B cell (primary cell): Measurements from ENCODE around the gene WASF2. TPM values are rescaled to one million over a fixed set of nuclear protein-coding genes. Genes with fewer than 3 reads are reported as not detected.

Source experiments
- ATAC-seq: fragments of 200-7000 bp; cut with Tn5 transposase; one replicate; pipeline ENCODE4 v1.10.0; 2021; ENCODE audit warnings: low read depth, mild to moderate bottlenecking, moderate number of reproducible peaks, moderate library complexity
- CTCF ChIA-PET: fragments of 350-600 bp; sonication (Branson Sonifier 250); formaldehyde crosslinking; loops from one replicate; lab custom pipeline; 2021; ENCODE audit warnings: antibody characterized with exemption, inconsistent platforms; lab: Charles Lee
- POLR2A ChIA-PET: fragments of 350-600 bp; sonication (Branson Sonifier 250); formaldehyde crosslinking; loops from one replicate; lab custom pipeline; 2021; ENCODE audit warnings: antibody characterized with exemption; lab: Charles Lee
- DNase-seq: peaks from one replicate; pipeline ENCODE4 v3.0.0; 2013
- H2AFZ ChIP-seq: 2 replicates; pipeline ENCODE4 v1.6.1; 2012; ENCODE audit warnings: mild to moderate bottlenecking, low read depth, low read length; ENCODE audit not compliant: insufficient read depth, poor library complexity, severe bottlenecking
- H3K27ac ChIP-seq, 2 donors: 1 replicate in 1 of 2; 2 replicates in 1 of 2; pipeline ENCODE4 v1.5.1; 2012 to 2013; ENCODE audit warnings: low read length in 2 of 2, mild to moderate bottlenecking in 2 of 2, moderate library complexity in 1 of 2
- H3K27me3 ChIP-seq, 4 experiments: fragments of 200-600 bp in 1 of 4; sonication (generic) in 1 of 4; replicated peaks in 1 of 4; 1 replicate in 2 of 4; 2 replicates in 2 of 4; pipeline versions ENCODE4 v1.6.1 to v1.7.0; 2013 to 2016; ENCODE audit warnings: low read length in 3 of 4, mild to moderate bottlenecking in 2 of 4, mixed read lengths in 1 of 4, moderate library complexity in 1 of 4; ENCODE audit not compliant: insufficient read depth in 4 of 4, control insufficient read depth in 3 of 4; ENCODE audit errors: control extremely low read depth in 1 of 4
- H3K36me3 ChIP-seq, 2 experiments: replicated peaks in 1 of 2; 1 replicate in 1 of 2; 2 replicates in 1 of 2; pipeline versions ENCODE4 v1.6.1 to v1.7.1; 2013; ENCODE audit warnings: low read length in 1 of 2; ENCODE audit not compliant: insufficient read depth in 2 of 2, control insufficient read depth in 1 of 2; ENCODE audit errors: control extremely low read depth in 1 of 2, extremely low read depth in 1 of 2
- H3K4me1 ChIP-seq, 2 donors: fragments of 200-600 bp in 1 of 2; sonication (generic) in 1 of 2; 1 replicate in 1 of 2; 2 replicates in 1 of 2; pipeline versions ENCODE4 v1.5.1 to v1.6.1; 2013 to 2017; ENCODE audit warnings: low read length in 2 of 2; ENCODE audit not compliant: control insufficient read depth in 2 of 2, insufficient read depth in 2 of 2
- H3K4me2 ChIP-seq: replicated peaks from 2 replicates; pipeline ENCODE3; 2012; ENCODE audit warnings: mild to moderate bottlenecking, low read depth, low read length; ENCODE audit not compliant: poor library complexity, severe bottlenecking
- H3K4me3 ChIP-seq, 5 experiments: fragments of 200-600 bp in 1 of 5; sonication (generic) in 1 of 5; 1 replicate in 3 of 5; 2 replicates in 2 of 5; pipeline versions ENCODE4 v1.5.1 to v1.7.0; 2011 to 2016; ENCODE audit warnings: low read length in 4 of 5, mild to moderate bottlenecking in 4 of 5, low read depth in 2 of 5, control low read depth in 1 of 5, moderate library complexity in 1 of 5; ENCODE audit not compliant: insufficient read depth in 1 of 5; ENCODE audit errors: control extremely low read depth in 1 of 5, extremely low read depth in 1 of 5
- H3K79me2 ChIP-seq: fragments of 200-600 bp; sonication (generic); one replicate; pipeline ENCODE4 v1.6.0; 2016; ENCODE audit warnings: low read length; ENCODE audit not compliant: control insufficient read depth, insufficient read depth
- H3K9ac ChIP-seq: fragments of 200-600 bp; sonication (generic); 2 replicates; pipeline ENCODE4 v1.6.1; 2017; ENCODE audit warnings: mild to moderate bottlenecking, low read length, moderate library complexity
- H3K9me3 ChIP-seq, 3 donors: one replicate each; pipeline versions ENCODE4 v1.6.1 to v1.7.1; 2013; ENCODE audit warnings: low read length in 2 of 3; ENCODE audit not compliant: control insufficient read depth in 2 of 3, insufficient read depth in 1 of 3; ENCODE audit errors: control extremely low read depth in 1 of 3
- H4K20me1 ChIP-seq: 2 replicates; pipeline ENCODE4 v1.6.0; 2012; ENCODE audit warnings: mild to moderate bottlenecking, low read length; ENCODE audit not compliant: insufficient read depth, control insufficient read depth, poor library complexity, severe bottlenecking
- H3K27ac Mint-ChIP-seq: one replicate; pipeline ENCODE4 v1.8.0; 2021; ENCODE audit warnings: mixed read lengths
- H3K27me3 Mint-ChIP-seq: one replicate; pipeline ENCODE4 v1.8.0; 2021; ENCODE audit warnings: mixed read lengths
- H3K4me1 Mint-ChIP-seq: one replicate; pipeline ENCODE4 v1.8.0; 2021; ENCODE audit warnings: mixed read lengths
- H3K4me3 Mint-ChIP-seq: one replicate; pipeline ENCODE4 v1.8.0; 2021; ENCODE audit warnings: mixed read lengths
- H3K9me3 Mint-ChIP-seq: one replicate; pipeline ENCODE4 v1.8.0; 2022; ENCODE audit warnings: mixed read lengths; ENCODE audit not compliant: insufficient read depth
- CTCF ChIP-seq: fragments of 200-600 bp; IDR thresholded peaks from one replicate; pipeline ENCODE4 v1.8.0; 2022; ENCODE audit warnings: antibody characterized with exemption, mild to moderate bottlenecking
- EZH2 ChIP-seq: IDR thresholded peaks from 2 replicates; pipeline ENCODE4 v1.6.1; 2012; ENCODE audit warnings: borderline replicate concordance, low read depth, mild to moderate bottlenecking, moderate library complexity, low read length; ENCODE audit not compliant: insufficient read depth, poor library complexity, severe bottlenecking
- WGBS: methylation state at CpG from one replicate; pipeline ENCODE4 v1.1.5; 2013; ENCODE audit warnings: missing lambda C conversion rate; ENCODE audit not compliant: insufficient coverage; 5-methylcytosine and 5-hydroxymethylcytosine counted together
- intact Hi-C: fragments of 100-400 bp; cut with micrococcal nuclease; formaldehyde crosslinking; loops from one replicate; pipeline ENCODE4 v1.10.0; 2022
- polyA plus RNA-seq: library from polyadenylated mRNA; depleted of rRNA; stranded (reverse); fragments of >200 nt; gene quantifications from 2 replicates; pipeline ENCODE4 v1.2.3, GENCODE V29; 2012
- total RNA-seq, 2 donors: library from RNA; stranded (reverse); fragments of 120-200 nt in 1 of 2; gene quantifications; 1 replicate in 1 of 2; 2 replicates in 1 of 2; pipeline versions ENCODE4 v1.2.3 to v1.2.4, GENCODE V29; 2013 to 2022

The WASF2 gene
- total and polyA plus RNA-seq, 2 donors (not counting 1 experiment from before 2014, with no cell fraction given): 67.4 to 169 TPM

GRCh38 chr1:27399251-27400025, 90.5 kb downstream of the WASF2 start:
- peak overlapping the region in 1 of 2 donors; percentile 38 for H3K27ac ChIP-seq
- H3K4me1 ChIP-seq: peaks cover 30 to 44% of the 10 kb centered on the region in 2 donors
- H3K4me2 ChIP-seq: no peak overlapping the region
- ChIA-PET POLR2A (no interaction called here), CTCF (interaction anchor here (0.6 to 7.8 kb wide), 8 partner anchors 12 to 365 kb away, joined by 3 to 402 read pairs (median 4); partner anchors contain the start of gene AHDC1)
- Mint-ChIP-seq H3K4me3 (no peak overlapping the region), H3K27ac (no peak overlapping the region), H3K4me1 (peaks cover 44% of the 10 kb centered on the region), H3K9me3 (no peaks in the 10 kb centered on the region), H3K27me3 (no peaks in the 10 kb centered on the region)
- no peak for ATAC-seq
- 91% methylated on average over 9 of the region's 19 CpGs for WGBS
- H3K27me3 ChIP-seq: no peaks in the 10 kb centered on the region
- H2AFZ ChIP-seq: no peak overlapping the region
- no peaks in the 10 kb centered on the region for H3K79me2 ChIP-seq
- H3K9me3 ChIP-seq: no peaks in the 10 kb centered on the region
- no peaks in the 10 kb centered on the region for H3K36me3 ChIP-seq
- H4K20me1 ChIP-seq: no peaks in the 10 kb centered on the region
- no peak overlapping the region for H3K4me3 ChIP-seq
- no peak overlapping the region for H3K9ac ChIP-seq
- no peak for DNase-seq
- TF ChIP-seq EZH2 (no peak), CTCF (no peak)
- intact Hi-C loops: loop anchor here (10.0 kb wide), 1 partner anchor 165 kb away; the partner anchor contains the start of gene WDTC1
